HG02981 (cell line): Measurements from ENCODE around the gene RDX.
"Not testable (repeated sequence)": the region's sequence is repeated elsewhere in the genome, so short reads cannot be mapped to it uniquely, and the experiment has no call there.

ENCODE experiments used
- ATAC-seq: cut with Tn5 transposase; IDR thresholded peaks from one replicate; pipeline ENCODE4 v1.9.1; 2021; ENCODE audit warnings: mild to moderate bottlenecking, moderate library complexity; ENCODE audit not compliant: unreplicated experiment

The RDX gene

GRCh38 chr11:110305169-110306018 lies 9.0 kb upstream of the RDX start:
- ATAC-seq: no peak

GRCh38 chr11:110303414-110303826 lies 7.0 kb upstream of the RDX start:
- ATAC-seq: no peak

- no peak for ATAC-seq
Observed at GRCh38 chr11:110301577-110301976, 5.2 kb upstream of the RDX start.

- no peak for ATAC-seq
Observed at GRCh38 chr11:110301032-110301431, 4.6 kb upstream of the RDX start.

- ATAC-seq: no peak
Observed at GRCh38 chr11:110299006-110299785, 2.8 kb upstream of the RDX start.

GRCh38 chr11:110298301-110298765 lies 1.9 kb upstream of the RDX start:
- ATAC-seq: no peak

GRCh38 chr11:110297726-110298300 lies 1.4 kb upstream of the RDX start:
- ATAC-seq: no peak

GRCh38 chr11:110297076-110297725 lies 787 bp upstream of the RDX start:
- ATAC-seq: no peak

- ATAC-seq: peak; percentile 81
Observed at GRCh38 chr11:110295531-110296225, 736 bp downstream of the RDX start.

GRCh38 chr11:110295086-110295485 lies 1.3 kb downstream of the RDX start:
- no peak for ATAC-seq

- ATAC-seq: no peak
Observed at GRCh38 chr11:110294509-110294908, 1.9 kb downstream of the RDX start.

GRCh38 chr11:110293389-110293788 lies 3.0 kb downstream of the RDX start:
- no peak for ATAC-seq

- ATAC-seq: not testable (repeated sequence)
Observed at GRCh38 chr11:110292146-110292545, 4.3 kb downstream of the RDX start.

- no peak for ATAC-seq
Observed at GRCh38 chr11:110290591-110291334, 5.7 kb downstream of the RDX start.

- ATAC-seq: no peak
Observed at GRCh38 chr11:110289472-110289871, 6.9 kb downstream of the RDX start.

GRCh38 chr11:110287537-110287936 lies 8.9 kb downstream of the RDX start:
- peak; percentile 63 for ATAC-seq

GRCh38 chr11:110286298-110287040 lies 9.9 kb downstream of the RDX start:
- ATAC-seq: no peak

- ATAC-seq: no peak
Observed at GRCh38 chr11:110283862-110284261, 12.6 kb downstream of the RDX start.

- not testable (repeated sequence) for ATAC-seq
Observed at GRCh38 chr11:110280595-110280994, 15.8 kb downstream of the RDX start.
